LNCaP clone FGC (cell line): ENCODE results near the gene PAPLN.
"Not testable (repeated sequence)": the region's sequence is repeated elsewhere in the genome, so short reads cannot be mapped to it uniquely, and the experiment has no call there.

Source experiments
- DNase-seq: peaks from one replicate; pipeline ENCODE4 v3.0.0-alpha.2; 2011; ENCODE audit warnings: low read depth
- H3K4me3 ChIP-seq: 2 replicates; pipeline ENCODE4 v1.5.1; 2011; ENCODE audit warnings: mild to moderate bottlenecking, low read depth, low read length, control low read depth
- CTCF ChIP-seq: IDR thresholded peaks from 2 replicates; pipeline ENCODE4 v1.5.1; 2012; ENCODE audit warnings: mild to moderate bottlenecking; ENCODE audit not compliant: control insufficient read depth, insufficient read depth; ENCODE audit errors: extremely low read depth

PAPLN gene, protein sequence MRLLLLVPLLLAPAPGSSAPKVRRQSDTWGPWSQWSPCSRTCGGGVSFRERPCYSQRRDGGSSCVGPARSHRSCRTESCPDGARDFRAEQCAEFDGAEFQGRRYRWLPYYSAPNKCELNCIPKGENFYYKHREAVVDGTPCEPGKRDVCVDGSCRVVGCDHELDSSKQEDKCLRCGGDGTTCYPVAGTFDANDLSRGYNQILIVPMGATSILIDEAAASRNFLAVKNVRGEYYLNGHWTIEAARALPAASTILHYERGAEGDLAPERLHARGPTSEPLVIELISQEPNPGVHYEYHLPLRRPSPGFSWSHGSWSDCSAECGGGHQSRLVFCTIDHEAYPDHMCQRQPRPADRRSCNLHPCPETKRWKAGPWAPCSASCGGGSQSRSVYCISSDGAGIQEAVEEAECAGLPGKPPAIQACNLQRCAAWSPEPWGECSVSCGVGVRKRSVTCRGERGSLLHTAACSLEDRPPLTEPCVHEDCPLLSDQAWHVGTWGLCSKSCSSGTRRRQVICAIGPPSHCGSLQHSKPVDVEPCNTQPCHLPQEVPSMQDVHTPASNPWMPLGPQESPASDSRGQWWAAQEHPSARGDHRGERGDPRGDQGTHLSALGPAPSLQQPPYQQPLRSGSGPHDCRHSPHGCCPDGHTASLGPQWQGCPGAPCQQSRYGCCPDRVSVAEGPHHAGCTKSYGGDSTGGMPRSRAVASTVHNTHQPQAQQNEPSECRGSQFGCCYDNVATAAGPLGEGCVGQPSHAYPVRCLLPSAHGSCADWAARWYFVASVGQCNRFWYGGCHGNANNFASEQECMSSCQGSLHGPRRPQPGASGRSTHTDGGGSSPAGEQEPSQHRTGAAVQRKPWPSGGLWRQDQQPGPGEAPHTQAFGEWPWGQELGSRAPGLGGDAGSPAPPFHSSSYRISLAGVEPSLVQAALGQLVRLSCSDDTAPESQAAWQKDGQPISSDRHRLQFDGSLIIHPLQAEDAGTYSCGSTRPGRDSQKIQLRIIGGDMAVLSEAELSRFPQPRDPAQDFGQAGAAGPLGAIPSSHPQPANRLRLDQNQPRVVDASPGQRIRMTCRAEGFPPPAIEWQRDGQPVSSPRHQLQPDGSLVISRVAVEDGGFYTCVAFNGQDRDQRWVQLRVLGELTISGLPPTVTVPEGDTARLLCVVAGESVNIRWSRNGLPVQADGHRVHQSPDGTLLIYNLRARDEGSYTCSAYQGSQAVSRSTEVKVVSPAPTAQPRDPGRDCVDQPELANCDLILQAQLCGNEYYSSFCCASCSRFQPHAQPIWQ

DNA sequence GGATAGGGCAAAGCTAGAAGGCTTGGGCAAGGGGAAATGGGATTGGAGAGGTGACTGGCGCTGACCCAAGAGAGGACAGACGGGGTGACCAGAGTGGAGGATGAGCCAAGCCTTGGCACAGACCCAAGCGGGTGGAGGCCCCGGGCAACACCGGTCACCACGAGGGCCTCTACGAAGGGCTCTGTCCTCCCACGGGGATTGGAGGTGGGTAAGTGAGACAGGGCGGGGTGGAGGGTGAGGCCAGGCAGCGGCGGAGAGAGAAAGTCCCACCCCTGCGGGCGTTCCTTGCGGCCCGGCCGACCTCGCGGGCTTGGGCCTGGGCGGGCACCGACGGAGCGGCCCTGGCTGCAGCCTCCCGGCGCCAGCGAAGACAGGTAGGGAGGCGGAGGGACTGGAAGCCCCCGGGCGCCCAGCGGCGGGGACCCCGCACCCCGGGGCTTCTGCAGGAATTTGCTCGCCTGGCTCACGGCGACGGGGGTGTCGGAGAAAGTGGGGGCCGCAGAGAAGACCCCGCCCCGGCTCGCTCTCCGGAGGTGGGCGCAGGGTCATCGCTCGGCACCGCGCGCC lies at the start of gene PAPLN:
PAPLN (plus strand) TSS at position 288 of the 567 bp plus-strand sequence. CDS start 2,273 bp downstream, outside the sequence.
- no peak within 1 kb of the TSS for H3K4me3 ChIP-seq
- DNase-seq = no peak

DNA sequence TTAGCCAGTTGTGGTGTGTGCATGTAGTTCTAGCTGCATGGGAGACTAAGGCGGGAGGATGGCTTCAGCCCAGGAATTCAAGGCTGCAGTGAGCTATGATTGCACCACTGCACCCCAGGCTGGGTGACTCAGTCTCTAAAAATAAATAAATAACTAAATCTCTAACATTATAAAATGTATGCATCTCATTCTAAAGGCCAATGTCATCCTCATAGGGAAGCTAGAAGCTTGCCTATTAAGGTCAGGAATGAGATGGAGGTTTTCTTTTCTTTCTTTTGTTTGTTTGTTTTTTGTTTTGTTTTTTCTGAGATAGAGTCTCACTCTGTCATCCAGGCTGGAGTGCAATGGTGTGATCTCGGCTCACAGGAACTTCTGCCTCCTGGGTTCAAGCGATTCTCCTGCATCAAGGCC lies 48.8 kb upstream of the PAPLN start:
- no peak for DNase-seq
- H3K4me3 ChIP-seq = no peak overlapping the region
- TF ChIP-seq CTCF = no peak

More for the DNA sequence above, at the start of gene PAPLN:
- no peak for TF ChIP-seq CTCF

DNA sequence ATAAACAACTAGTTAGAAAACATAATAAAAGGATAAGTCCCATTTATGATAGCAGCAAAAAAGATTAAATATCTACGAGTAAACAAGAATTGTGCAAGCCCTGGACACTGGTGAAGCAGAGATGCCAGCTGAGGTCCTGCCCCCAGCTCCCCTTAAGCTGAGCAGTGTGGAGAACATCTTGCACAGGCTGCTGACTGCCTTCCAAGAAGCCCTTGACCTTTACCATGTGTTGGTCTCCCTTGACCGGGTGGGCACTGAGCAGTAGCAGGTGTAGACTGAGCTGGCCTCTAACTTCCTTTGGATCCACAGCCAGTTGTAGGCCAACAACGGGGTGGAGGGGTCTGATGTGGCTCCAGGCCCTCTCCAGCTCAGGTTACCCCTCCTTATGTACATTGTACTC lies 47.7 kb upstream of the PAPLN start:
- no peak for DNase-seq
- no peak overlapping the region for H3K4me3 ChIP-seq
- no peak for TF ChIP-seq CTCF

DNA sequence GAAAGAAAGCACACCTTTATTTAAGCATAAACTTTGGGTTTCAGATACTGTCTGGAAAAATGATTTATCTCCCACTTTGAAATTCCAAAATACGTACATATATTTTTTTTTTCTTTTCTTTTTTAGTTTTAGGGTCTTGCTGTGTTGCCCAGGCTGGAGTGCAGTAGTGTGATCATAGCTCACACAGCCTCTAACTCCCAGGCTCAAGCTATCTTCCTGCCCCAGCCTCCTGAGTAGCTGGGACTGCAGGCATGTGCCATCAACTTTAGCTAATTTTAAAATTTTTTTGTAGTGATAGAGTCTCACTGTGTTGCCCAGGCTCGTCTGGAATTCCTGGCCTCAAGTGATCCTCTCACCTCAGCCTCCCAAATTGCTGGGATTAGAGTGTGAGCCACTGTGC lies 45.9 kb upstream of the PAPLN start:
- no peak overlapping the region for H3K4me3 ChIP-seq
- no peak for TF ChIP-seq CTCF
- no peak for DNase-seq

- DNase-seq, H3K4me3 ChIP-seq: not testable (repeated sequence)
These were observed 43.0 kb upstream of the PAPLN start for GRCh38 chr14:73194306-73194705.

DNA sequence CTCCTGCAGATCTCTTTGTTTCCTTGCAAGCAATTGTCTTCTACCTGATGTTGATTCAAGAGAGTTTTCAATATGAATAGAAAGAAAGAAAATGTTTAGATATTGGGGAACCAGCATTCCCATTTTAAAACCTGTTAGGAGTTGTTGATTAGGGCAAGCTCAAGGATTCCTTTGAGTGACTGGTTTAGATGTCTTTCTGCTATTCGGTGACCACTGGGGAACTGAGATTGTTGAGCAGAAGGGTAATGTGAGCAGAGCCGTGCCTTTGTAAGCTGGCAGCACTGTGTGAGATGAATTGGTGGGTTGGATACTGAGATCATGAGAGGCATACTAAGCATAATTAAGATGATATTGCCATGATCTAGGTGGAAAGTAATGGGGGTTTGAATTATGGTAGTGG lies 39.1 kb upstream of the PAPLN start:
- TF ChIP-seq CTCF = no peak
- no peak overlapping the region for H3K4me3 ChIP-seq
- no peak for DNase-seq
